ENCODE data around the gene FIS1.
"Not testable (repeated sequence)": the region's sequence is repeated elsewhere in the genome, so short reads cannot be mapped to it uniquely, and the experiment has no call there.

FIS1 gene

DNA sequence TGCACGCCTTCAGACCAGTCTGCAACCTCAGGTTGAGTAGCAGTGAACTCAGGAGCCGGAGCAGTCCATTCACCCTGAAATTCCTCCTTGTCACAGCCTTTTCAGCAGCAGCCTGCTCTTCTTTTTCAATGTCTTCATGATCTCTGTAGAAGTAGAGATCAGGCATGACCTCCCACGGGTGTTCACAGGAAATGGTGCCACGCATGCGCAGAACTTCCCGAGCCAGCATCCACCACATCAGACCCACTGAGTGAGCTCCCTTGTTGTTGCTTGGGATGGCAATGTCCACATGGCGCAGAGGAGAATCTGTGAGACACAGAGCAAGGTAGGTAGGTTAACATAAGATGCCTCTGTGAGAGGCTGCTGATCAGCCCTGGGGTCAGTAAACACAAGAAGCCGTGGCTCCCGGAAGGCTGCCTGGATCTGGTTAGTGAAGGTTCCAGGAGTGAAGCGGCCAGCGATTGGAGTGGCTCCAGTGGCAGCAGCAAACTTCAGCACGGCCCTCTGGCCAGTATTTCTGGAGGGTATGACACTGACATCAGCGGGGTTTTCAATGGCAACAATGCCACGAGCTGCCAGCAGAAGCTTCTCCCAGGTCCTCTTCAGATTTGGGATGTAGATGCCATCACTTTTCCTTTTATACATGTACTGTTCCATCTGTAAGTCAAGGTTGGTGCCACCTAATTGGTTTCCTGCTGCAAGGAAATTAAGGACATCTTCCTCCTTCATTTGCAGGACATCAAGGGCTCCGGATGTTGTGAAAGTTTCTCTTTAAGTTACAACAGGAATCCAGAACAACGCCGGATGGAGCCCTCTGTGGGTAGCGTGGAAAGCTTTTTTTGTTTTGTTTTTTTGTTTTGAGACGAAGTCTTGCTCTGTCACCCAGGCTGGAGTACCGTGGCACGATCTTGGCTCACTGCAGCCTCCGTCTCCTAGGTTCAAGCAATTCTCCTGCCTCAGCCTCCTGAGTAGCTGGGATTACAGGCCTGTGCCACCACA lies 40.8 kb downstream of the FIS1 start:
- DNase-seq (ENCODE audit: low spot score), result not testable (repeated sequence)

DNA sequence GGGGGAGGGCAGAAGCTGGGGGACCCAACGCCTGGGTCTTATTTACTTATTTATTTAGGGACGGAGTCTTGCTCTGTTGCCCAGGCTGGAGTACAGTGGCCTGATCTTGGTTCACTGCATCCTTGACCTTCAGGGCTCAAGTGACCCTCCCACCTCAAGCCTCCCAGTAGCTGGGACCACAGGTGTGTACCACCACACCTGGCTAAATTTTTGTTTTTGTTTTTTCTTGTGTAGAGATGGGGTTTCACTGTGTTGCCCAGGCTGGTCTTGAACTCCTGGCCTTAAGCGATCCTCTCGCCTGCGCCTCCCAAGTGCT lies 42.3 kb downstream of the FIS1 start:
- no peak for DNase-seq (ENCODE audit: low spot score)

DNA sequence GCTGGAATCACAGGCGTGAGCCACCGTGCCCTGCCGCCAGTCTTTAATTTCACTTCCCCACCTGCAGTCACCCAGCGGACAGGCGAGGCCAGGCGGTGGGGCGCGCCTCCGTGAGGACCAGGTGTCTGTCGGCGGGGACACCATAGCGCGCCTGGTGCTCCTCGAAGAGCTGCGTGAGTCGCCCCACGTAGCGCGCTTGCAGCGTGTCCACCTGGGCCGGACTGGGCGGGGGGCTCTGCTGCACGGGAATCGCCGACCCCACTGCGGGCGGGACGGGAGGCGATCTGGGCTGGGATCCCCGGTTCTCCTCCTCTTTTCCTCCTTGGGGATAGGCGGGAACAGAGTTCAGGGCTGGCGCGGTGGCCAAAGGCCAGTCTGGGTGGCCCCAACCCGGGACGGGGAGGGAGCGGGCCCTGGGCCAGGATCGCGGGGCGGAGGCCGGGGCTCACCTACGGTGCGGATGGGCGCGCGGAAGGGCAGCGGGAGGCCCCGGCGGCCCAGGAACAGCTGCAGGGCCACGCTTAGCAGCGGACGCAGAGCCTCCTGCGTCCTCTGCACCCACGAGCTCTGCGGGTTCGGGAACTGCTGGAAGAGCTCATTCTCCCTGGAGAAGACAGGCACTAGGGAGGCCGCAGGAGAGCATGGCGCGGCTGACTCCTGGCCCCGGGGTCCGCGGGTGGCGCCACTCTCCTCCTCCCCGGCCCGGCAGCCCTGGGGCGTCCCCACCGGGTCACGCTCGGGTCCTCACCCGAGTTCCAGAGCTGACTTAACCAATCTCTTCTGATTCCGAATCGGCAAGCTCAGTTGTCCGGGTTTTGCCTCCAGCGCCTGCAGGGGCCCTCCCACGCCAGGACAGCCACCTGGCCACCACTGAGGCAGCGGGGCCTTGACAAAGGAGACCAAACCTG lies 42.9 kb downstream of the FIS1 start:
- peak; percentile 54 for DNase-seq (ENCODE audit: low spot score)

DNA sequence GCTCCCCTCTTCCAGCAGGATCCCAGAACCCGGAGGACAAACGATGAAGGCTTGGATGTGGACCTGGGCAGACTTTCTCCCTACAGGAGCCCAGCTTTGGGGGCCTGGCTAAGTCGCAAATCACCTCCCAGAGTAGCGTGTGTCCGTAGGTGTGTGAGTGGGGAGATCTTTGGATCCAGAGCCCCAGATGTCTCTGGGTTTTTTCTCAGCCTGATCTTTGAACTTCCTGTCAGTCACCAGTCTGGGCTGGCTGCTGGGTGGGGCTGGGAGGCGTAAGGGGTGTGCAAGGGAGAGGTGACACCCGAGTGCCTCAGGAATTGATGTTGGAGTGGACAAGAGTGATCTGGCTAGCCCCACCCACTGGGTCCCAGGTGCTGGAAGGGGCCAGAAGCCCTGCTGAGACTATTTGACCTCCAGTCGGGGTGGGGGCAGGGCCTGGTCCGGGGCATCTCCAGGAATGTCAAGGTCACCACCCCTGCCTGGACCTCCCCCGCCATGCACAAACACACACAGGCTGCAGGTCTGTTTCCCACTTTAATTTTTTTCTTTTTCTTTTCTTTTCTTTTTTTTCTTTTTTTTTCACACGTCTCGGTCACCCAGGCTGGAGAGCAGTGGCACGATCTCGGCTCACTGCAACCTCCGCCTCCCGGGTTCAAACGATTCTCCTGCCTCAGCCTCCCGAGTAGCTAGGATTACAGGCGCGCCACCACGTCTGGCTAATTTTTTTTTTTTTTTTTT lies 43.9 kb downstream of the FIS1 start, which contains the start of gene MOGAT3:
TSS of gene MOGAT3 (minus strand) at position 175 of the 738 bp plus-strand sequence. CDS start 182 bp downstream, outside the sequence.
- no peak for DNase-seq (ENCODE audit: low spot score)

DNA sequence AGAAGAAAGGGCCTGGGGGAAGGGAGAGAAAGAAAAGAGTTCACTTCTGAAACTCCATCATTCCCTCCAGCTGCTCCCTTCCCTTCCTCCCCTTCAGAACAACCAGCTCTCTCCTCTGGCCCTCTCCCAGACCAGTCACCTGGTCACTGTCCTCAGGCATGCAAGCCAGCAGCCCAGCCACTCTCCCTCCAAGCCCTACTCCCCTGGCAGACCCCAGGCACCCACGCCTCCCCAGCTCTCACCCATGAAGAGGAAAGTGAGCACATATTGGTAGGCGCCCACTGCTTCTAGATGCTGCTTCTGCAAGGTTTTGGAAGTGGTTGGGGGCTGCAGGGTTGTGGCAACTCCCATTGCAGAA lies 44.4 kb downstream of the FIS1 start:
- DNase-seq (ENCODE audit: low spot score), result no peak

DNA sequence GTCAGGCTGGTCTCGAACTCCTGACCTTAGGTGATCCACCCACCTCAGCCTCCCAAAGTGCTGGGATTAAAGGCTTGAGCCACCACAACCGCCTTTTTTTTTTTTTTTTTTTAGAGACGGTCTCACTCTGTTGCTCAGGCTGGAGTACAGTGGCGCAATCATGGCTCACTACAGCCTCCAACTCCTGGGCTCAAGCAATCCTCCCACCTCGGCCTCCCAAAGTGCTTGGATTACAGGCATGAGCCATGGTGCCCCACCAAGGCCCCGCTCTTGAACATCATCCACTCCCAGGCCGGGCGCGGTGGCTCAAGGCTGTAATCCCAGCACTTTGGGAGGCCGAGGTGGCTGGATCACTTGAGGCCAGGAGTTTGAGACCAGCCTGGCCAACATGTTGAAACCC lies 45.4 kb downstream of the FIS1 start:
- DNase-seq (ENCODE audit: low spot score), result not testable (repeated sequence)

DNA sequence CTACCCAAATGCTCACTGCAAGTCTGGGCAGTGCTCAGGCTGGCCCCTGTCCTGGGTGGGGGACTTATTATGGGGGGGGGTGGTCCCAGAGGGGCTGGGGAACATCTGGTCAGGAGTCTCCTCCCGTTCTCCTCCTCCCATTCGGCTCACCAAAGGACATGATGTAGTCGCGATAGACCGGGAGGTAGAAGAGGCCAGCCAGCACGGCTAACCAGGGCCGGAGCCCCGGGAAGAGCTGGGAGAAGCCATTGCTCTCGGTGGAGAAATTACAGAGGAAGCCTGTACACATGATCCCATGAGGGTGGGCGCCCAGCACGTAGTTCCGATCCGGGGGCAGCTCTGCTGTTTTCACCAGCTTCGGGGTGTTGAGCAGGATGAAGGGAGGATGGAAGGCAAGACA lies 46.4 kb downstream of the FIS1 start:
- no peak for DNase-seq (ENCODE audit: low spot score)

DNA sequence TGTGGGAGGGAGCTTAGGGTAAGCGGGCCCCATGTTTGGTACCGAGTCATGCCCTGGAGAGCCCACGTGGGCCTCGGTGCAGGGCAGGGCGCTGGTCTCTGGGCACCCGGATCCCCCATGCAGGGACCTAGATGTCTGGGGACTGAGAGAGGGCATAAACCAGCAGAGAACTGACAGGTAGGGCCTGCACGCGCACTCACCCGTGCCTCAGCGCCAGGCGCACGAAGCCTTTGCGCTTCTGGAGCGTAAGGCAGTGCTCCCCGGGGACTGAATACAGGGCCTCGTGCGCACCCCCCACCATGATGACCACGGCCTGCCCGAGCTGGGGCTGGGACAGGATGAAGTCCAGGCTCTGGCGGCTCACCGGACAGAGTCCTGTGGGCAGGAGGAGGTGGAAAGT lies 46.9 kb downstream of the FIS1 start:
- DNase-seq (ENCODE audit: low spot score), result no peak

DNA sequence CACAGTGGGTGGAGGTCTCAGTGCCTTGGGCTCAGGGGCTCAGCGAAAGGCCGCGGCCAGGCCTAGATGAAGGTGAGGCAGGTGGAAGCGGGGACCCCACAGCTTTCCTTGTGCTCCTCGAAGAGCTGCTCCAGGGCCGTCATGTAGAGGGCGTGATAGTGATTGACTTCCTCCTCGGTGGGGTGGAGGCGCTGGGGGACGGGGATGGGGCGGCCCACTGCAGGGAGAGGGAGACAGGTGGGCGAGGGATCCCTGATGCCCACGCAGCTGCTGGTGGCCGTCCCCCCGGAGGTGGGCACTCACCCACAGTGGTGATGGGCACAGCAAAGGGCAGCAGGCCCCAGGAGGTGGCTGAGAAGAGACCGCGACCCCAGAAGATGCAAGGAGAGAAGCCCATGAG lies 49.0 kb downstream of the FIS1 start:
- no peak for DNase-seq (ENCODE audit: low spot score)
